ENCODE measurements around the gene SREBF2.

SREBF2 gene

DNA sequence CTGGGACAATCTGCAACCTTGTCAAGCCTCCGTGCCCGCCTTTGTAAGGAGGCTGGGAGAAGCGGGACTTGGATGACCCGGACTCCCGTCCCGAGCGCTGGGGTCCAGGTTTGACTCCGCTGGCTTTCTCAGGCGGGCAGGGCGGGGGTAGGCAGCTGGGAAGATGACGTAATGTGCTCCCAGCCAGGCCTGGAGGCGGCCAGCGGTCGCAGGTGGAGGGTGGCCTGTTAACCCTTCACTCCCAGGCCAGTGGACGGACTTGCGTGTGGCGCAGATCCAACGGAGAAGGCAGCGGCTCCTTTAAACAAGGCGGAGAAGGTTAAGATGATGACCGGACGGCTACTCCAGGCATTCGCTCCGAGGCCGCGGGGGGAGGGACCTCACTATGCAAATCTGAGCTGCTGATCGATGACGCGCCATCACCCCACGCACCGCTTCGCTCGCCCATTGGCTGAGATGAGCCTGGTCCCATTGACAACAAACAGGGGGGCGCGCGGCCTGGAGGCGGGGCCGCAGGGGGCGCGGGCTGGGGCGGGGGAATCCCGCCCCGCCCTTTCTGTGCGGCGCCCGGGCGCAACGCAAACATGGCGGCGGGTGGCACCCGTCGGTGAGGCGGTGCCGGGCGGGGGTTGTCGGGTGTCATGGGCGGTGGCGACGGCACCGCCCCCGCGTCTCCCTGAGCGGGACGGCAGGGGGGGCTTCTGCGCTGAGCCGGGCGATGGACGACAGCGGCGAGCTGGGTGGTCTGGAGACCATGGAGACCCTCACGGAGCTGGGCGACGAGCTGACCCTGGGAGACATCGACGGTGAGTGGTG, at the start of gene SREBF2:
Gene SREBF2 (plus strand): TSS at position 553 of the 816 bp plus-strand sequence. CDS start 166 bp downstream, at position 719.
- DNase-seq (ENCODE audit: low read depth): peak; percentile 99

DNA sequence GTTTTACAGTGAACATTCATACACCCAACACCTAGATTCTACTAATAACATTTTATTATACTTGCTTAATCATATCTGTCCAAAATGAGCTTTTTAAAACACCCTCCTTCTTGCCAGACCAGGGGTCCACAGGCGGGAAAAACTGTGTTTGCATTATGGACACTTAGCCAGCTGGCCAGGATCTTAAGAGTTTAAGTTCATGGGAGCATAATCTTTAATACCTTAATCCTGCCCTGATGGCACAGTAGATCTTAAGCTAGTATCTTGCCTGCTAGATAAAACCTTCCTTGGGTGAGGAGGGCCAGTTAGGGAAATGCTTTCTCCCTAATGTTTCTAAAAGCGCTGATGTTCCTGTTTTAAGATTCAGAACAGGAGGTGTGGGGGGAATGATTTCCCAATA, 45.6 kb upstream of the SREBF2 start:
- DNase-seq (ENCODE audit: low read depth): no peak

DNA sequence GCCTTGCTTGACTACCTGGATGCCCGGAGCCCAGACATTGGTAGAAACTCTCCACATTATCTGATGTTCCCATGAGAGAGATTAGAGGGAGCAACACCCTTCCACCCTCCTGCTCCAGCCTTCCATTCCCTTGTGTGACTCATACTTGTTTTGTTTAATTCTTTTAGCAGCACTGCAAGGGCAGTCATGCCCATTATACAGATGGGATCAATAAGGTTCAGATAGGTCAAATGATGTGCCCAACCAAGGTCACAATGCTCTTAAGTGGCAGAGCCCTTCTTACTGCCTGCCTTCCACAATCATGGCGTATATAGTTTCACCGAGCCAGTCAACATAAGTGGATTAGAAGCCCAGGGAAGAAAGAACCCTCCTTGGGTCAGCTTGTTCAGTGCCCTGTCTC, 39.0 kb upstream of the SREBF2 start:
- DNase-seq (ENCODE audit: low read depth): no peak

DNA sequence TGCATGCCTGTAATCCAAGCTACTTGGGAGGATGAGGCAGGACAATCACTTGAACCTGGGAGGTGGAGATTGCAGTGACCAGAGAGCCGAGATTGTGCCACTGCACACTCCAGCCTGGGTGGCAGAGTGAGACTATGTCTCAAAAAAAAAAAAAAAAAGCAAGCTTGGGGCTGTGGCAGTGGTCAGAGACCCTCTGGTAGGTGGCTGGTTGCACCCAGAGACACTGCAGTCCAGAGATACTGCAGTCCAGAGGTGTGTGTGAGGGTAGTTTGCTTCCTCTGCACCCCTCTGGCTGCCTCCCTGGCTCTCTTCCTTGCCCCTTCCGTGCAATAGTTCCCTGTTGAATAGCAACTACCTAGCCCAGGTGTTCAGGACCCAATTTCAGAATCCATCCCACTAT, 34.2 kb upstream of the SREBF2 start:
- no peak for DNase-seq (ENCODE audit: low read depth)

DNA sequence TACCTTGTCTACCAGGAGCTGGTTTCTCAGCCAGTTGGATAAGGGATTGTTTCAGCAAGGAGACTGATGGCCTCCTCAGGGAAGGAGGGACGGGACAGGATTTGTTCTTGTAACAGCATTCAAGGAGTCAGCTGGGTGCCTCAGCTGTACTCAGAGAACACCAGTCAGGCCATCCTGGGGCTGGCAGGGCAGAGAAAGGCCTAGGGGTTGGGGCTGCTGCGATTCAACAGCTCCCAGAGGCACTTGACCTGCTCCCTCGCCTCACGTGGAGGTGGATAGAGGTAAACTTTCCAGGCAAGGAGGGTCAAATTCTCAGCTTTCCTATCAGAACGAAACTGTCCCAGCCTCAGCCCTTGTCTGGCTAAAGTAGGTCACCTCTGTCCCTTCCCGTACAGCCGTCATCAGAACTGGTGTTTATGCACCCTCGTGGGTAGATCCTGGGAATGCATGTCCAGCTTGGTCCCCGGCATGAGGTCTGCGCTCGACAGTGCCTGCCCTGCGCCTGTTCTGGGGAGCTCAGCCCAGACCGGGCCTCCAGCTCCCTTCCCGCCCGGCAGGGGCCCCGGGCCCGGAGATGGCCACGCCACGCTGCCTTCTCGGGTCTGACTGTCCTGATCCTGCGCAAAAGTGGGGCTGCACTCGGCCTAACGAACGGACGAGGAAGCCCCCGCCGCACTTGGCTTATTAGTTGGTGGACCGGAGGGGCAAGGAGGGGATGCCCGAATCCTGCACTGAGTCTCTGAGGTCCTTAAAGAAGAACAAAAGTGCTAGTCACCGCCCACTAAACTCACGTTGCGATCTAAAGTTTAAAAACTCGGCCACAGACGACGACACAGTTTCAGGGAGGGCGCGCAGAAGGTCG, 33.2 kb upstream of the SREBF2 start:
- DNase-seq (ENCODE audit: low read depth): peak; percentile 12

DNA sequence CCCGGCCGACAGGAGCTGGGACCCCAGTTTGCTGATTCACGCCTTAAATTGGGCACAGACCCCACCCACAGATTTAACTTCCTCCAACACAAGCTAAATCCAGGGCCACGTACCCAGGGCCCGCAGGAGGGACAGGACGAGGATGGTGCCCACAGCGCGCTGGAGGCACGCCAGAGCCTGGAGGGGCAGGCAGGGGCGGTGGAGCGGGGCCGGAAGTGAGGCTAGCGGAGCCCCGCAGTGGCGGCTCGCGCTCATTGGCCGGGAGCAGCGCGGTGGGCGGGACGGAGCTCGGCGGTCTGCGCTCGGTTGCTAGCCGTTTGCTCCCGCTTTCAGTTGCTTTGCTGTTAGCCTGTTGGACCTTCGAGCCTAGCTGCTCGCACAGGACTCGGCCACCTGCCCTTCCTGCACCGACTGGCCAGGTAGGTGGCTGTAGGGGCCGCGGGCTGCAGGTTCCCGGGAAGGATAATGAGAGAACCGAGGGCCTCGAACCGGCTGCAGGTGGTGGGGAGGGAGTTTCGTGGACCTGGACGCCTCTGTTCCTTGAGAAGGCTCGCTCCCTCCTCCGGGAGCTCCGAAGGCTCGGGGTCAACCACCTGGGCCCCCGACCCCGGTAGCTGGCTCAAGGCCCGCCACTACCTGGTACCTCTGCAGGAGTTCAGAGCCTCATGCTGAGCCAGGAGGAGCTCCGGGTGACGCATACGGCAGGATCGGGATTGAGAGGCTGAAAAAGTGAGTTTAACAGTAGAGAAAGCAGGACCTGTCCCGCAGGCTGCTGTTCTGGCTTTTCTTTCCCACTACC, 32.4 kb upstream of the SREBF2 start, which contains the start of gene CCDC134:
Gene CCDC134 (plus strand): TSS at position 332 of the 799 bp plus-strand sequence. CDS start 8,212 bp downstream, outside the sequence.
- DNase-seq (ENCODE audit: low read depth): peak; percentile 87

DNA sequence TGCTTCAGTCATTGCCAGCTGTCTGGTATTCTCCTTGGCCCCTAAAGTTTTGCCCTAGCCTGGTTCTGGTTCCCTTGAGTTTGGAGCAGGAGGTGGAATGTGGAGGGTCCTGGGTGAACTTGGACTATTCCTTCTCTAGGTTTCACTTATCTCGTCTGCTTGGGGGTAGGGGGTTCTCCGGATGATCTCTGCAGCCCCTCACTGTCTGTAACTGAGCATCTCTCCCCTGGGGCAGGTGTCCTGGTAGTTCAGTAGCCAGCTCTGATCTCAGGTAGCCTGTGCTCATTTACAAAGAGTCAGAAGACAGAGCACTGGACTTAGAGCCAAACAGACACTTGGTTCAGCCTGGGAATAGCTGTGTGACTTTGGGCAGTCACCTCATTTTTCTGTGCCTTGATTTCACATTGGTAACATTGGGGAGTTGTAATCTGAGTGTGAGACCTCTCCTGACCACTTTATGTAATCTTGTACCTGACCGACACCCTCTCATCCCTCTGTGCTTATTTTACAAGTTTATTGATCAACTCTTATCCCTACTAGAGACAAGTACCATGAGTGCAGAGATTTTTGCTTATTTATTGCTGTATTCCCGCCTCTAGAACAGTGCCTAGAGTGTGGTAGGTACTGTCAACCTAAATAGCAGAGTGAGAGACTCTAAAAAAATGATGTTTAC, 31.6 kb upstream of the SREBF2 start:
- no peak for DNase-seq (ENCODE audit: low read depth)

DNA sequence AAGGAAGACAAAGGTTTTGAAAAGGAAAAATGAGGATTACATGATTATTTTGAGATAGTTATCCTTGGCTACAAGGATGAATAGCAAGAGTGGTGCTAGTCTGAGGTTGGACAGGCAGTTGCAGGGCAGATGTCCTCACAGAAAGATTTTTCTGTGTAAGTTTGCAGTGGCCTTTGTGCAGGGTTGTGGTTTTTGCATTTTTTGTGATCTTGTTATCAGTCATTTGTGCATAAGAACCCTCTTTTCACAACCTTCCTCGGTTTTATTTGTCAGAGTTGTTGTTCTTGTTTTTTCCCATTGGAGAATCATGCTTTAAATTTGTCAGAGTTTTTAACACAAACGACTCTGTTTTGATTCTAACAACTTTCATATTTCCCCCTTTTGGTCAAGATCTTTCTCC, 31.0 kb upstream of the SREBF2 start:
- DNase-seq (ENCODE audit: low read depth): no peak

DNA sequence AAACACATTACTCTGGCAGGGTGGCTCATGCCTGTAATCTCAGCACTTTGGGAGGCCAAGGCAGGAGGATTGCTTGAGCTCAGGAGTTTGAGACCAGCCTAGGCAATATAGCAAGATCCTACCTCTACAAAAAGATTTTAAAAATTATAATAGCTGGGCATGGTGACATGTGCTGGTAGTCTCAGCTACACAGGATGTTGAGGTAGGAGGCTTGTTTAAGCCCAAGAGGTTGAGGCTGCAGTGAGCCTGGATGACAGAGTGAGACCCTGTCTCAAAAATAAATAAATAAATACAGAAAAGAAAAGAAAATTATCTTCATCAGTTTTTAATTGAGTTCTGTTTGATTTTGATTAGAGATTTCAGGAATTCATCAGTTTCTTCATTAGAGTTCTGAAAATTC, 27.3 kb upstream of the SREBF2 start:
- DNase-seq (ENCODE audit: low read depth): no peak

DNA sequence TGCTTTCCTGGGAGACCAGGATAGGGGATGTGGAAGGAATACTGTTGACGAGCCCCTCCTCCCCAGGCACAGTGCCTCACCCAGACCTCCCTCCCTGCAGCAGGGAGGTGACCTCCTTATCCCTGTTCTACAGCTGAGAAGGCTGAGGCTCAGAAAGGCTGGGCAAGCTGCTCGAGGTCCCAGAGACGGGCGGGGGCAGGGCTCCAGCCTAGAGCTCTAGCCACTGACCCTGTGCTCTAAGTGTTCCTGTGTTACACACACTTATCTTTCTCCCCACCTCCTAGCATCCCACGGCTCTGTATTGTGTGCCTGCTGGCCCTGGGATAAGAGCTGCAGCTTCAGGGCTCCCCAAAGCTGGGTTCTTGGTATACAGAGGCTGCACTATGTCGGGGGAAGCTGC, 24.5 kb upstream of the SREBF2 start:
- DNase-seq (ENCODE audit: low read depth): no peak

DNA sequence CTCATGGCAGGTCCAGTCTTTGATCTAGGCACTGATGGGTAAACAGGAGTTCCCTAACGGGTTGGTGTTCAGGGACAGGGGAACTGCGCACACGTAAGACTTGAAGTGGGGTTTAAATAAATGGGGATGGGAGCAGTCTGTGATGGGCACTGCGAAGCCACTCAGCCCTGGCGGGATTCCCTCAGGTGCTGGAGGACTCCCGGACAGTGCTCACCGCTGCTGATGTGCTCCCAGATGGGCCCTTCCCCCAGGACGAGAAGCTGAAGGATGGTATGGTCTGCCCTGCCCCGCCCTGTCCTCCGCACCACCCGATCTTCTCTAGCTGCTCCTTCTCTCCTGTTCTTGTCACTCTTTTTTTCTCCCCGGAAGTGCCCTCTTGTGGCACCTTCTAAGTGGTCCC, 22.9 kb upstream of the SREBF2 start:
- no peak for DNase-seq (ENCODE audit: low read depth)

DNA sequence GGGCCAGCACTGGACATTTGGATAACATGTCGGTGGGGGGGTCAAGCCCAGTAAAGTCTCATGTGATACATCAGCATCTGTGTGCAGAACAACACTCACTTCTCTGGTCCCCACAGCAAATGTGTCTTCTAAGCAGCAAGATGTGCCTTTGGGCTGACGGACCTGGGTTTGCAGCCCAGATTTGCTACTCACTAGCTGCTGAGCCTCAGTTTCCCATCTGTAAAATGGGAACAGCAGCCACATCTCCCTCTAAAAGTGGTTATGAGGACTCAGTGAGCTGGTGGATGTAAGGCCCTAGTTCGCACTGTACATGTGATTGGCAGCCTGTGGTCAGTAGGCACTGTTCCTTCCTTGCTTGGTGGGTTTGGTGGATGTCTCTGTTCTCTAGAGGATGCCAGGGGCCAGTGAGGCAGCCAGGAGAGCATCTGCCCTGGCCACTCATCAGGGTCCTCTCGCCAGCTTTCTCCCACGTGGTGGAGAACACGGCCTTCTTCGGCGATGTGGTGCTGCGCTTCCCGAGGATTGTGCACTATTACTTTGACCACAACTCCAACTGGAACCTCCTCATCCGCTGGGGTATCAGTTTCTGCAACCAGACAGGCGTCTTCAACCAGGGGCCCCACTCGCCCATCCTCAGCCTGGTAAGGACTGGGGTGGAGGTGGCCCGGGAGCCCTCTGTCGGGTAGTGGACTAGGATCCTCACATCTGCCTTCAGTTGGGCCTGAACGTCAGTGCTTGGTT, 19.9 kb upstream of the SREBF2 start:
- no peak for DNase-seq (ENCODE audit: low read depth)

DNA sequence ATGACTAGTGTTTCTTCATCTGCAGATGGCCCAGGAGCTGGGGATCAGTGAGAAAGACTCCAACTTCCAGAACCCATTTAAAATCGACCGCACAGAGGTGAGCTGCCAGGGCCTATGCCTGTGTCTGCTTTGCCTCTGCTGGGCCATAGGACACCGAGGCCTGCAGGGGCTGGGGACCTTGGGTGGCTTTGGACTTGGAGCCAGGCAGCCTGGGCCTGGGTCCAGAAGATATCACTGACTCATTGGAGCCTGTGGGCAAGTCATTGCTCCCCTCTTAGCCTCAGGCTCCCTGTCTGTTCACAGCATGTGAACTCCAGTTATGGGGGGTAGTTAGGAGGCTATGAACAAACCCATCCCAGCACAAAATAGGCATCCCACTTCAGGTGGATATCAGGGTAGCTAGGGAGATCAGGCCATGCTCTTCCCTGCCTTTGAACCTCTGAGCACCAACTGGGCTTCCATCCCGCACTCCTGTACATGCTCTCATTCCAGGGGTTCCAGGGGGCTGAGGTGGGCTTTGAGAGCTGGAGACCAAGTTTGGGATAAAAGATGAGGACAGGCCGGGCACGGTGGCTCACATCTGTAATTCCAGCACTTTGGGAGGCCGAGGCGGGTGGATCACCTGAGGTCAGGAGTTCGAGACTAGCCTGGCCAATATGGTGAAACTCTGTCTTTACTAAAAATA, 19.0 kb upstream of the SREBF2 start:
- no peak for DNase-seq (ENCODE audit: low read depth)

DNA sequence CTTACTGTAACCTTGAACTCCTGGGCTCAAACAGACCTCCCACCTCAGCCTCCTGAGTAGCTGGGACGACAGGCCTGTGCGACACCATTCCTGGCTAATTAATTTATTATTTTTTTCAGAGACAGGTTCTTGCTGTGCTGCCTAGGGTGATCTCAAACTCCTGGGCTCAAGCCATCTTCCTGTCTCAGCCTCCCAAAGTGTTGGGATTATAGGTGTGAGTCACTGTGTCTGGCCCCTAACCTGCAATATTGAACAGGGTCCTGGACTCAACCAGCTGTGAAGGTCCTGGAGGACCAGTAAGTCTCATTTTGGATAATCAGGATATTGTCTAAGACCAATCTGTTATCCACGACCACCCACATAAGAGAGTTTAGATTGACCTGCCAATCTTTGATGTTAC, 17.2 kb upstream of the SREBF2 start:
- DNase-seq (ENCODE audit: low read depth): no peak

DNA sequence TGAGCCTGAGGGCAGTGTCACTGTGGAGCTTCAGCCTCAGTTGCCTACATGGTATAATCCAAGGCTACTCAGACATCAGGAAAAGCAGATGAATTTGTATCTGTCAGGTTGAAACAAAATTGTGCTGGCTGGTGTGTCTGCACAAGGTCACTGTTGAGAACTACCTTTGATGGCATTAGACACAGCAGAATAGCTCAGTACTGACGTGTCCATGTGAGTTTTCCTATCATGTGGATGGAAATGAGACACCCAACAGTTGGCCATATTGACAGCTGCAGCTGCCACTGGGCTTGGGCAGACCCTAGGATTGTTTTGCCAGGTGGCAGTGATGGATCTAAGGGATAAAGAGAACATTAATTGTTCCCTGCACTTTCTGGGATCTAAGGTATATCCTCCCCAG, 16.7 kb upstream of the SREBF2 start:
- no peak for DNase-seq (ENCODE audit: low read depth)

DNA sequence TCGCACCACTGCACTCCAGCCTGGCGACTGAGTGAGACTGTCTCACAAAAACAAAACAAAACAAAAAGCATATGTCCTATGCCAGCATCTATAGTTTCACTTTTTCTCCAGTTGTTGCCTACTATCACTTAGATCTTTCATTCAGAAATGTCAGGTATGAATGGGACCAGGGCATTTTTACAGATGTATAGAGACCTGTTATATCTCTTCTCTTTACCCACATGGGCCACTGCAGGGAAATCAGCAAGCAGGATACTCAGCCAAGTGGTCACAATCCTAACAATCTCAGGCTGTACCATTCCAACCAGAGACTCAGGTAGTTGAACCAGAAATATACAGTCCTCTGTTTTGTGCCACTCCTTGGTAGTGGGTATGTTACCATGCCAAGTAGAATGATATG, 16.0 kb upstream of the SREBF2 start:
- DNase-seq (ENCODE audit: low read depth): no peak

DNA sequence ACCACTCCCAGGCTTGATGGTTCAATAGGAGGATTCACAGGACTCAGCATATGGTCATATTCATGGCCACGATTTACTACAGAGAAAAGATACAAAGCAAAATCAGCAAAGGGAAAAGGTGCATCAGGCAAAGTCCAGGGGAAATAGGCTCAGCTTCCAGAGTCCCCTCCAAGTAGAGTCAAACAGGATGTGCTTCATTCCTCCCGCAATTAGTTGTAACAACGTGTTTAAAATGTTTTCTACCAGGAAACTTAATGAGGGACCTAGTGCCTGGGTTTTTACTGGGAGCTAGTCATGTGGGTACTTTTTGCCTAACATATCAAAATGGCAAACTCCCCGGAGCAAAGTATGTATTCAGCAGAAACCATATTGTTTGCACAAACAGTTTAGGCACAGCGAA, 14.9 kb upstream of the SREBF2 start:
- DNase-seq (ENCODE audit: low read depth): no peak

DNA sequence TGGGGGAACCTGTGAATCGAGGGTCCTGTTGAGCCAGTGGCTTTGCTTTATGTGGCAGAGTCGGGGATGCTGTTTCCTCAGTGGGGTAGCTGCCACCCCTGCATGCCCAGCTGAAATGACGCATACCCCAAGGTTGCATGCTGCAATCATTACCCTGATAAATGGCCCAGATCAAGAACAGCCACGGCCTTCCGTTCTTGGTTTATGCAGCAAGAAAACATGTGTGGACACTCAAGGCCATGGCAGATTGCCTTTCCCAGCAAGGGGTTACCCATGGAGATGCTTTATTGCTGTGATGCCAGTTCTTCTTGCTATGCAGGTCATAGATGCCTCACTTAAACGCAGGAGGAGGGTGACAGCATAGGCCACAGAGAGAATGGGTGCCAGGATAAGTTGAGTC, 14.3 kb upstream of the SREBF2 start:
- no peak for DNase-seq (ENCODE audit: low read depth)

DNA sequence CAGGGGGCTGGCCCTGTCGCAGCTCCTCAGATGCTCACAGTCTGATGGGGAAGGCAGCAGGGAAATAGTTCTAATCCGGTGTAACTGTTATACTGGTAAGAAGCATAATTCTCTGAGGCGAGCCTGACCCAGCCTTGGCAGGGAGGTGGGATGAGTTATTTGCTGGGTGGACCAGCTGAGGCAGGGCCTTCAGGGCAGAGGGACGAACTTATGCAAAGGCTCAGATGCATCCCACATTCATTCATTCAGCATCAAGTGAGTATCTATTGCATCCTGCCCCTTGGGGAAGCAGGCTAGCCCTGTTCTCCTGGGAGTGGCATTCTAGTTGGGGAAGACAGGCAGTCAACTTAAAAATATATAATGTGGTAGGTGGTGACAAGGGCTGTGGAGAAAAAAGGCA, 13.6 kb upstream of the SREBF2 start:
- DNase-seq (ENCODE audit: low read depth): no peak

DNA sequence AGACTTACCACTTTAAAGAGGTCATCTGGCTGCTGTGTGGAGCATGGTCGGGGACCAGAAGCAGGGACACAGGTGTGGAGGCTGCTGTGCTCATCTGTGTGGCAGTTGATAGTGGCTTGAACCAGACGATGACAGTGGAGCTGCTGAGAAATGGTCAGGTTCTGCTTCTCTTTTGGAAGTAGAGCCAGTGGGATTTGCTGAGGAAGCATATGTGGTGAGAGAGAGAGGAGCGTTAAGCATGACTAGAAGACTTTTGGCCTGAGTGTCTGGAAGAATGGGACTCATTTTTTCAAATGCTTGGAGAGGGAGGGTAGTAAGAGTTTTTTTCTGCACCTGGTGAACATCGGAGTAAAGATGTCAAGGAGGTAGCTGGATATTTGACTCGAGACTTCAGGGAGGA, 12.5 kb upstream of the SREBF2 start:
- DNase-seq (ENCODE audit: low read depth): no peak
